Measurements from ENCODE around the gene RAD51B.

DNA sequence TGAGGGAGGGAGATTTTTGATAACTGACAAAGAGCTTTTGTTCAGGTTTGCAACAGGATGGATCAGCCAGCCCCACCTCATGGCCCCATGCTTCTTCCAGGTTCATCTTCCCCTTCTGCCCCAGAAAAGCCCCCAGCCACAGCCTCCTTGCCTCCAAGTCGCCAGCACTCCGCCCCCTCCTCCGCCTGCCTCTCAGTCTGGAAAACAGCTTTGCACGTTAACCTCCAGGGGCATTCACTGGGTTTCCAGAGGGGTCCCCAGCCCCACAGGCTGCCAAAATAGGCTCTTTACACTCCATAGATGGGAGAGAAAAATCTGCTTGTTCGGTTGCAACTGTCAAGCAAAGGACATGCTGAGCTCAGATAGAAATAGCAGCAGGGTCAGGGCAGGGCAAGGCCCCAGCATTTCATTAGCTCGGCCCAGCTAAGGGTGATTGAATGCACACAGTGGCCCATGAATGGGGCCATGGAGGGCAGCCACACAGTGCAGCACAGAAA is 719.7 kb downstream of the RAD51B start:
- TF ChIP-seq, protein P1, sequence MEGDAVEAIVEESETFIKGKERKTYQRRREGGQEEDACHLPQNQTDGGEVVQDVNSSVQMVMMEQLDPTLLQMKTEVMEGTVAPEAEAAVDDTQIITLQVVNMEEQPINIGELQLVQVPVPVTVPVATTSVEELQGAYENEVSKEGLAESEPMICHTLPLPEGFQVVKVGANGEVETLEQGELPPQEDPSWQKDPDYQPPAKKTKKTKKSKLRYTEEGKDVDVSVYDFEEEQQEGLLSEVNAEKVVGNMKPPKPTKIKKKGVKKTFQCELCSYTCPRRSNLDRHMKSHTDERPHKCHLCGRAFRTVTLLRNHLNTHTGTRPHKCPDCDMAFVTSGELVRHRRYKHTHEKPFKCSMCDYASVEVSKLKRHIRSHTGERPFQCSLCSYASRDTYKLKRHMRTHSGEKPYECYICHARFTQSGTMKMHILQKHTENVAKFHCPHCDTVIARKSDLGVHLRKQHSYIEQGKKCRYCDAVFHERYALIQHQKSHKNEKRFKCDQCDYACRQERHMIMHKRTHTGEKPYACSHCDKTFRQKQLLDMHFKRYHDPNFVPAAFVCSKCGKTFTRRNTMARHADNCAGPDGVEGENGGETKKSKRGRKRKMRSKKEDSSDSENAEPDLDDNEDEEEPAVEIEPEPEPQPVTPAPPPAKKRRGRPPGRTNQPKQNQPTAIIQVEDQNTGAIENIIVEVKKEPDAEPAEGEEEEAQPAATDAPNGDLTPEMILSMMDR (IDR thresholded peaks at IDR 0.05) = no peak
- no peak for TF ChIP-seq POLR2A (IDR thresholded peaks at IDR 0.05)
